Endothelial cell of umbilical vein (primary cell): ENCODE data around the gene HBP1. TPM values are rescaled to one million over a fixed set of nuclear protein-coding genes. Genes with fewer than 3 reads are reported as not detected.

ENCODE experiments used
- BruUV-seq: library from RNA; stranded (reverse); fragments of 400-500 nt; replicated peaks from 2 replicates; lab custom pipeline; 2021; lab: Mats Ljungman, UMichigan
- CTCF ChIA-PET: fragments of 300-600, 350-600 bp; sonication (Branson Sonifier 250); formaldehyde crosslinking; loops from one replicate; lab custom pipeline; 2021; ENCODE audit warnings: antibody characterized with exemption, inconsistent platforms; lab: Charles Lee
- POLR2A ChIA-PET: fragments of 300-600, 350-600 bp; sonication (Branson Sonifier 250); formaldehyde crosslinking; loops from one replicate; lab custom pipeline; 2021; ENCODE audit warnings: antibody characterized with exemption, inconsistent platforms; lab: Charles Lee
- DNase-seq: peaks from one replicate; pipeline ENCODE4 v3.0.0-alpha.2; 2011; ENCODE audit warnings: low read depth, low spot score
- FAIRE-seq: peaks from 2 replicates; lab custom pipeline; 2011; peaks lifted over from hg19 to GRCh38; lab: Jason Lieb, UNC
- H2AFZ ChIP-seq: 2 replicates; pipeline ENCODE4 v1.6.0; 2012; ENCODE audit warnings: low read depth, low read length, control low read depth, inconsistent platforms
- H3K27ac ChIP-seq: 2 replicates; pipeline ENCODE4 v1.5.1; 2011; ENCODE audit warnings: low read depth, mild to moderate bottlenecking, control low read depth, low read length, moderate library complexity; ENCODE audit not compliant: insufficient read depth
- H3K27me3 ChIP-seq, 2 experiments: 2 replicates each; pipeline versions ENCODE4 v1.6.0 to v1.6.1; 2011; ENCODE audit warnings: low read length in 2 of 2, mixed read lengths in 1 of 2; ENCODE audit not compliant: control insufficient read depth in 2 of 2, insufficient read depth in 2 of 2
- H3K36me3 ChIP-seq, 2 experiments: 2 replicates in 1 of 2; 3 replicates in 1 of 2; pipeline ENCODE4 v1.5.1; 2011; ENCODE audit warnings: low read length in 2 of 2, mild to moderate bottlenecking in 1 of 2, moderate library complexity in 1 of 2; ENCODE audit not compliant: control insufficient read depth in 2 of 2, insufficient read depth in 2 of 2; ENCODE audit errors: extremely low read depth in 1 of 2
- H3K4me1 ChIP-seq: 3 replicates; pipeline ENCODE4 v1.5.1; 2011; ENCODE audit warnings: mild to moderate bottlenecking, low read length; ENCODE audit not compliant: control insufficient read depth, insufficient read depth; ENCODE audit errors: extremely low read depth
- H3K4me2 ChIP-seq: 2 replicates; pipeline ENCODE4 v1.6.1; 2011; ENCODE audit warnings: low read length, control low read depth, mixed read lengths; ENCODE audit not compliant: insufficient read depth
- H3K4me3 ChIP-seq, 3 experiments: fragments of 200-600 bp in 1 of 3; sonication (generic), shearing (Covaris generic) in 1 of 3; replicated peaks in 1 of 3; 2 replicates each; pipeline ENCODE4 v1.5.1; 2011 to 2016; ENCODE audit warnings: control low read depth in 3 of 3, low read length in 3 of 3, mild to moderate bottlenecking in 2 of 3, inconsistent platforms in 1 of 3, low read depth in 1 of 3, moderate library complexity in 1 of 3; ENCODE audit not compliant: insufficient read depth in 1 of 3
- H3K79me2 ChIP-seq: 2 replicates; pipeline ENCODE4 v1.6.0; 2012; ENCODE audit warnings: low read length, inconsistent platforms; ENCODE audit not compliant: control insufficient read depth, insufficient read depth
- H3K9ac ChIP-seq: replicated peaks from 2 replicates; pipeline ENCODE3; 2011; ENCODE audit warnings: low read length, control low read depth; ENCODE audit not compliant: insufficient read depth; ENCODE audit errors: extremely low read depth
- H3K9me1 ChIP-seq: replicated peaks from 3 replicates; pipeline ENCODE4 v1.6.0; 2011; ENCODE audit warnings: mild to moderate bottlenecking, low read length; ENCODE audit not compliant: control insufficient read depth, insufficient read depth; ENCODE audit errors: extremely low read depth
- H3K9me3 ChIP-seq: replicated peaks from 2 replicates; pipeline ENCODE4 v1.5.1; 2012; ENCODE audit warnings: low read length, inconsistent platforms; ENCODE audit not compliant: control insufficient read depth, insufficient read depth
- H4K20me1 ChIP-seq: replicated peaks from 2 replicates; pipeline ENCODE3; 2011; ENCODE audit warnings: mild to moderate bottlenecking, low read length; ENCODE audit not compliant: control insufficient read depth, insufficient read depth; ENCODE audit errors: extremely low read depth
- EZH2 ChIP-seq: IDR thresholded peaks from 2 replicates; pipeline ENCODE4 v1.6.1; 2012; ENCODE audit warnings: borderline replicate concordance, low read depth, mild to moderate bottlenecking, moderate library complexity, low read length, inconsistent platforms; ENCODE audit not compliant: severe bottlenecking
- FOS ChIP-seq: IDR thresholded peaks from 2 replicates; pipeline ENCODE4 v1.6.1; 2011; ENCODE audit warnings: mild to moderate bottlenecking, low read length, moderate library complexity, borderline replicate concordance; ENCODE audit not compliant: insufficient read depth
- GATA2 ChIP-seq: IDR thresholded peaks from 2 replicates; pipeline ENCODE4 v1.7.0; 2011; ENCODE audit warnings: low read depth, mild to moderate bottlenecking, moderate library complexity, mixed read lengths, low read length; ENCODE audit not compliant: insufficient read length, insufficient read depth
- JUN ChIP-seq: IDR thresholded peaks from 2 replicates; pipeline ENCODE4 v1.6.1; 2011; ENCODE audit warnings: borderline replicate concordance, low read depth; ENCODE audit not compliant: insufficient read length, insufficient read depth
- MYC ChIP-seq: IDR thresholded peaks from one replicate; pipeline ENCODE4 v1.6.1; 2011; ENCODE audit warnings: mild to moderate bottlenecking, low read depth, low read length
- POLR2A ChIP-seq: IDR thresholded peaks from 2 replicates; pipeline ENCODE4 v1.6.1; 2012; ENCODE audit warnings: low read depth, mild to moderate bottlenecking, control low read depth, low read length
- POLR2AphosphoS5 ChIP-seq: IDR thresholded peaks from 2 replicates; pipeline ENCODE4 v1.6.1; 2012; ENCODE audit warnings: low read depth, mild to moderate bottlenecking, control low read depth, low read length, moderate library complexity; ENCODE audit not compliant: insufficient read depth
- dilution Hi-C: fragments of 300-500 bp; cut with MboI; formaldehyde crosslinking; loops from one replicate; pipeline ENCODE4 v1.15.0; 2019; ENCODE audit warnings: low sequenced_read_pairs; ENCODE audit not compliant: extremely low pct_ligation_motif_present
- intact Hi-C: fragments of 100-400 bp; cut with micrococcal nuclease; formaldehyde crosslinking; loops from one replicate; pipeline ENCODE4 v1.10.0; 2022
- polyA plus RNA-seq, 4 experiments: library from polyadenylated mRNA; depleted of rRNA in 3 of 4; stranded (reverse) in 3 of 4; unstranded in 1 of 4; fragments of >200 nt; gene quantifications; 2 replicates each; pipeline versions ENCODE4 v1.2.1 to v1.2.3, GENCODE V29; 2011 to 2012; ENCODE audit warnings: missing spikeins in 1 of 4
- total RNA-seq: library from RNA; stranded (reverse); gene quantifications from 2 replicates; pipeline ENCODE4 v1.2.3, GENCODE V29; 2021
- TF ChIP-seq, protein P1 (sequence below): IDR thresholded peaks from 2 replicates; pipeline ENCODE4 v1.6.1; 2011; ENCODE audit not compliant: insufficient read depth, insufficient read length
- TF ChIP-seq, protein P2 (sequence below), 2 donors: IDR thresholded peaks; 1 replicate in 1 of 2; 2 replicates in 1 of 2; pipeline ENCODE4 v1.5.1; 2011; ENCODE audit warnings: low read length in 2 of 2, mild to moderate bottlenecking in 2 of 2, moderate library complexity in 2 of 2, control low read depth in 1 of 2, inconsistent platforms in 1 of 2, low read depth in 1 of 2; ENCODE audit not compliant: insufficient read depth in 1 of 2; ENCODE audit errors: extremely low read depth in 1 of 2

The HBP1 gene
- total and polyA plus RNA-seq, 2 donors (not counting 3 experiments of a cell fraction or from before 2014, with no cell fraction given): 49.6 to 63.4 TPM

DNA sequence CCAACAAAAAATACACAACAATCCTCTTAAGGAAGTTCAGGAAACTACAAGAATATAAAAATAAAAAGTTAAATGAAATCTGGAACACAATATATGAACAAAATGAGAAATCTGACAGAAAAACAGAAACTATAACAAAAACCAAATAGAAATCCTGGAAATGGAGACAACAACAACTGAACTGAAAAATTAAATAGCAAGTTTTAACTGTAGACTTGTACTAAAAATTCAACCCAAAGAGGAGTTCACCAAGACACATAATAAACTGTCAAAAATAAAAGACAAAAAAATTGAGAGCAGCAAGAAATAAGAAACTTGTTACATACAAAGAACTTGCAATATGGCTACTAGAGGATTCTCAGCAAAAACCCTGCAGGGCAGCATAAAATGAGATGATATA is 45.1 kb downstream of the HBP1 start:
- Histone ChIP-seq H3K79me2 (no peaks in the 10 kb centered on the region), H3K27me3 (no peaks in the 10 kb centered on the region), H2AFZ (no peak overlapping the region), H3K36me3 (peaks cover 0 to 4% of the 10 kb centered on the region in 2 experiments), H3K9me1 (no peaks in the 10 kb centered on the region), H3K27ac (no peak overlapping the region), H3K9me3 (no peaks in the 10 kb centered on the region), H3K4me2 (no peak overlapping the region), H3K4me1 (no peaks in the 10 kb centered on the region), H3K4me3 (no peak overlapping the region), H4K20me1 (no peaks in the 10 kb centered on the region), H3K9ac (no peak overlapping the region)
- intact Hi-C loops: no loop called here
- FAIRE-seq (no peak), DNase-seq (no peak)
- dilution Hi-C loops: no loop called here
- ChIA-PET POLR2A (no interaction called here), CTCF (interaction anchor here (1.1 kb wide), 1 partner anchor 11 kb away, joined by 3 read pairs; no protein-coding TSS in a partner anchor)
- TF ChIP-seq, protein P1, sequence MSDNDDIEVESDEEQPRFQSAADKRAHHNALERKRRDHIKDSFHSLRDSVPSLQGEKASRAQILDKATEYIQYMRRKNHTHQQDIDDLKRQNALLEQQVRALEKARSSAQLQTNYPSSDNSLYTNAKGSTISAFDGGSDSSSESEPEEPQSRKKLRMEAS: no peak
- TF ChIP-seq POLR2AphosphoS5 (no peak), POLR2A (no peak), EZH2 (no peak), FOS (no peak), GATA2 (no peak), MYC (no peak), JUN (no peak)
- TF ChIP-seq, protein P2, sequence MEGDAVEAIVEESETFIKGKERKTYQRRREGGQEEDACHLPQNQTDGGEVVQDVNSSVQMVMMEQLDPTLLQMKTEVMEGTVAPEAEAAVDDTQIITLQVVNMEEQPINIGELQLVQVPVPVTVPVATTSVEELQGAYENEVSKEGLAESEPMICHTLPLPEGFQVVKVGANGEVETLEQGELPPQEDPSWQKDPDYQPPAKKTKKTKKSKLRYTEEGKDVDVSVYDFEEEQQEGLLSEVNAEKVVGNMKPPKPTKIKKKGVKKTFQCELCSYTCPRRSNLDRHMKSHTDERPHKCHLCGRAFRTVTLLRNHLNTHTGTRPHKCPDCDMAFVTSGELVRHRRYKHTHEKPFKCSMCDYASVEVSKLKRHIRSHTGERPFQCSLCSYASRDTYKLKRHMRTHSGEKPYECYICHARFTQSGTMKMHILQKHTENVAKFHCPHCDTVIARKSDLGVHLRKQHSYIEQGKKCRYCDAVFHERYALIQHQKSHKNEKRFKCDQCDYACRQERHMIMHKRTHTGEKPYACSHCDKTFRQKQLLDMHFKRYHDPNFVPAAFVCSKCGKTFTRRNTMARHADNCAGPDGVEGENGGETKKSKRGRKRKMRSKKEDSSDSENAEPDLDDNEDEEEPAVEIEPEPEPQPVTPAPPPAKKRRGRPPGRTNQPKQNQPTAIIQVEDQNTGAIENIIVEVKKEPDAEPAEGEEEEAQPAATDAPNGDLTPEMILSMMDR (IDR thresholded peaks at IDR 0.05; ENCODE audit: extremely low read depth in 1 of 2, insufficient read depth in 1 of 2, low read depth in 1 of 2, low read length in 2 of 2): no peak
- no TSS peak for BruUV-seq
